ENCODE data around the gene ZNF28.
"Not testable (repeated sequence)": the region's sequence is repeated elsewhere in the genome, so short reads cannot be mapped to it uniquely, and the experiment has no call there.

ZNF28 gene

DNA sequence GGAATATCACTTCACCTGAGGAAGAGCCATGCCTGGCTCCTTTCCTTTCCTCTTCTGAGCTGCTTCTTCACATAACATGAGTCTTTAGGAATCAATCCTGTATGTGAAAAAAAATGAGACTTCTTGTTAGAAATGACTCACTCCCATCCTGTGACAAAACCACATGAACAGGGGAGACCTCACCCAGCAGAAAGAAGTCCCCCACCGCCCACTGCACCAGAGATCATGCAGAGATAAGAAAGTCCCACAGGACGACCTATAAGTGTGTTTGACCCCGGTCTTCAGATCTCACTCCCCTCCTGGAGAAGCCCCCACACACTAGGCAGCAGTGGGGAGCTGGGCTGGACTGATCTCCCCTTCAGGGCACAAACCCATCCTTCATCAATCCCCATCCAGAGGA is 42.6 kb downstream of the ZNF28 start:
- peak; percentile 60 for DNase-seq (ENCODE audit: low spot score)

DNA sequence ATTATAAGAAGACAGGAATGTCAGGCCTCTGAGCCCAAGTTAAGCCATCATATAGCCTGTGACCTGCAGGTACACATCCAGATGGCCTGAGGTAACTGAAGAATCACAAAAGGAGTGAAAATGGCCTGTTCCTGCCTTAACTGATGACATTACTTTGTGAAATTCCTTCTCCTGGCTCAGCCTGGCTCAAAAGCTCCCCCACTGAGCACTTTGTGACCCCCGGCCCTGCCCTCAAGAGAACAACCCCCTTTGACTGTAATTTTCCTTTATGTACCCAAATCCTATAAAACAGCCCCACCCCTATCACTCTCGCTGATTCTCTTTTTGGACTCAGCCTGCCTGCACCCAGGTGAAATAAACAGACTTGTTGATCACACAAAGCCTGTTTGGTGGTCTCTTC is 65.0 kb downstream of the ZNF28 start:
- not testable (repeated sequence) for DNase-seq (ENCODE audit: low spot score)

DNA sequence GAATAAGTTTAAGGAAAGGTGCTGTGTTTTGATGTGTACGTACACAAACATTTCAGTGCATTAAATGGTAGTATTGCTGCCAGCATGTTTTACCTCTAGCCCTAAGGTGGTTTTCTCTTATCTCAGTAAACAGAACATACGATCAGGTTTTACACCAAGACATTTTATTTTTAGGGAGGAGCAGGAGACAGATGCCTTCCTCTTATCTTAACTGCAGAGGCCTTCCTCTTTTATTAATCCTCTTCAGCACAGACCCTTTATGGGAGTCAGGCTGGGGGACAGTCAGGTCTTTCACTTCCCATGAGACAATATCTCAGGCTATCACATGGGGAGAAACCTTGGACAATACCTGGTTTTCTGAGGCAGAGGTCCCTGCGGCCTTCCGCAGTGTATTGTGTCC is 71.7 kb downstream of the ZNF28 start:
- DNase-seq (ENCODE audit: low spot score): no peak

DNA sequence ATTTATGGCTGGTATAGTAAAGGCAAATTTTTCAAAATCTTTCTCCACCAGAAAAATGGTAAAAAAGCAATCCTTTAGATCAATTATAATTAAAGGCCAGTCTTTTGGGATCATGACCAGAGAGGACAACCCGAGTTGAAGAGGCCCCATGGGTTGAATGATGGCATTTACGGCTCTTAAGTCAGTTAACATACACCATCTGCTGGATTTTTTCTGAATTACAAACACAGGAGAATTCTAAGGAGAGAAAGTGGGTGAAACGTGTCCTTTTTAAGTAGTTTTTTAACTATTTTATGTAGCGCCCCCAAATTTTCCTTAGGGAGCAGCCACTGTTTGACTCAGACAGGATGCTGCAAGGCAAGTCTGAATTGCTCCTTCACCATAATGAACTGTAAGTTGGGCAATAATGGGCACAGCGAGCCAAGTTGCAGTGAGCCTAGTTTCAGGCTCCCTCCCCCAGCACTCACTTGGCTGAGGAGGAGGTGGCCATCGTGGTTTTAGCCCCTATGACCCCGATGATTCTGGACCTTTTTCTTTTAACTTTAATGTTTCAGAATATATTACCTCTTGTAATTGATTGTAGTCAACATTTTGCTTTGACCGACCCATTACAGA is 73.0 kb downstream of the ZNF28 start:
- peak; percentile 58 for DNase-seq (ENCODE audit: low spot score)

Data from CD4-positive, alpha-beta T cell treated with Interleukin-2 at 100 ng/mL for 4 hours (primary cell).